Astrocyte of the cerebellum (primary cell): Measurements from ENCODE around the gene ARHGAP8.

Experiments
- DNase-seq: peaks from one replicate; pipeline ENCODE4 v3.0.0-alpha.2; 2011; ENCODE audit warnings: low read depth
- H3K4me3 ChIP-seq: 2 replicates; pipeline ENCODE4 v1.5.1; 2011; ENCODE audit warnings: mild to moderate bottlenecking, low read depth, low read length, moderate library complexity
- in situ Hi-C: cut with HindIII; loops from 2 replicates; pipeline ENCODE4 v1.10.0; 2017; ENCODE audit warnings: low sequenced_read_pairs
- TF ChIP-seq, protein P1 (sequence below): IDR thresholded peaks from 2 replicates; pipeline ENCODE4 v1.5.1; 2012; ENCODE audit warnings: low read length, low read depth, moderate library complexity, mild to moderate bottlenecking; ENCODE audit errors: missing control alignments

The ARHGAP8 gene

GRCh38 chr22:44786136-44786535, 33.8 kb downstream of the ARHGAP8 start:
- no peak for DNase-seq
- TF ChIP-seq, protein P1, sequence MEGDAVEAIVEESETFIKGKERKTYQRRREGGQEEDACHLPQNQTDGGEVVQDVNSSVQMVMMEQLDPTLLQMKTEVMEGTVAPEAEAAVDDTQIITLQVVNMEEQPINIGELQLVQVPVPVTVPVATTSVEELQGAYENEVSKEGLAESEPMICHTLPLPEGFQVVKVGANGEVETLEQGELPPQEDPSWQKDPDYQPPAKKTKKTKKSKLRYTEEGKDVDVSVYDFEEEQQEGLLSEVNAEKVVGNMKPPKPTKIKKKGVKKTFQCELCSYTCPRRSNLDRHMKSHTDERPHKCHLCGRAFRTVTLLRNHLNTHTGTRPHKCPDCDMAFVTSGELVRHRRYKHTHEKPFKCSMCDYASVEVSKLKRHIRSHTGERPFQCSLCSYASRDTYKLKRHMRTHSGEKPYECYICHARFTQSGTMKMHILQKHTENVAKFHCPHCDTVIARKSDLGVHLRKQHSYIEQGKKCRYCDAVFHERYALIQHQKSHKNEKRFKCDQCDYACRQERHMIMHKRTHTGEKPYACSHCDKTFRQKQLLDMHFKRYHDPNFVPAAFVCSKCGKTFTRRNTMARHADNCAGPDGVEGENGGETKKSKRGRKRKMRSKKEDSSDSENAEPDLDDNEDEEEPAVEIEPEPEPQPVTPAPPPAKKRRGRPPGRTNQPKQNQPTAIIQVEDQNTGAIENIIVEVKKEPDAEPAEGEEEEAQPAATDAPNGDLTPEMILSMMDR: no peak
- H3K4me3 ChIP-seq: no peak overlapping the region
- in situ Hi-C loops: no loop called here

- TF ChIP-seq, protein P1: no peak
- no peak overlapping the region for H3K4me3 ChIP-seq
- in situ Hi-C loops: no loop called here
- no peak for DNase-seq
These were observed 34.2 kb downstream of the ARHGAP8 start for GRCh38 chr22:44786610-44787009.

GRCh38 chr22:44787832-44788231, 35.5 kb downstream of the ARHGAP8 start:
- TF ChIP-seq, protein P1: no peak
- no peak overlapping the region for H3K4me3 ChIP-seq
- in situ Hi-C loops: no loop called here
- DNase-seq: no peak

DNA sequence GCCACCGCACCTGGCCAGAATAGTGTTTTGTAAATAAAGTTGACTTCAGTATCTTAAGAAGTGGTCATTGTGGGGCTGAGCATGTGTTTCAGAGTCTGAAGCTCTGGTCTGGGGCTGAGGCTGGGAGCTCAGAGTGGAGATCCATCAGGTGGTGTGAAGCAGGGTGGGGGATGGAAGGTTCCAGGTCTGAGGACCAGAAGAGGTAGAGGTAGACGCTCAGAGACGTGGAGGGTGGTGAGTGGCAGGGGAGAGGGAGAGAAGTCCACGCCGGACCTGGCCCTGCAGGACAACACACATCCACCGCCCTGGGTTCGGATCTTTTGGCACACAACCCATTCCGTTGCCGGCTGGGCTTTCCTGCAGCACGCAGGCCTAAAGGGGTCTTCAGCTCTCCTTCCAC, 40.7 kb downstream of the ARHGAP8 start:
- DNase-seq: no peak
- H3K4me3 ChIP-seq: no peak overlapping the region
- TF ChIP-seq, protein P1: no peak
- in situ Hi-C loops: no loop called here

- TF ChIP-seq, protein P1: no peak
- no peak overlapping the region for H3K4me3 ChIP-seq
- in situ Hi-C loops: no loop called here
- DNase-seq: no peak
These were observed 41.3 kb downstream of the ARHGAP8 start for GRCh38 chr22:44793506-44794172.

DNA sequence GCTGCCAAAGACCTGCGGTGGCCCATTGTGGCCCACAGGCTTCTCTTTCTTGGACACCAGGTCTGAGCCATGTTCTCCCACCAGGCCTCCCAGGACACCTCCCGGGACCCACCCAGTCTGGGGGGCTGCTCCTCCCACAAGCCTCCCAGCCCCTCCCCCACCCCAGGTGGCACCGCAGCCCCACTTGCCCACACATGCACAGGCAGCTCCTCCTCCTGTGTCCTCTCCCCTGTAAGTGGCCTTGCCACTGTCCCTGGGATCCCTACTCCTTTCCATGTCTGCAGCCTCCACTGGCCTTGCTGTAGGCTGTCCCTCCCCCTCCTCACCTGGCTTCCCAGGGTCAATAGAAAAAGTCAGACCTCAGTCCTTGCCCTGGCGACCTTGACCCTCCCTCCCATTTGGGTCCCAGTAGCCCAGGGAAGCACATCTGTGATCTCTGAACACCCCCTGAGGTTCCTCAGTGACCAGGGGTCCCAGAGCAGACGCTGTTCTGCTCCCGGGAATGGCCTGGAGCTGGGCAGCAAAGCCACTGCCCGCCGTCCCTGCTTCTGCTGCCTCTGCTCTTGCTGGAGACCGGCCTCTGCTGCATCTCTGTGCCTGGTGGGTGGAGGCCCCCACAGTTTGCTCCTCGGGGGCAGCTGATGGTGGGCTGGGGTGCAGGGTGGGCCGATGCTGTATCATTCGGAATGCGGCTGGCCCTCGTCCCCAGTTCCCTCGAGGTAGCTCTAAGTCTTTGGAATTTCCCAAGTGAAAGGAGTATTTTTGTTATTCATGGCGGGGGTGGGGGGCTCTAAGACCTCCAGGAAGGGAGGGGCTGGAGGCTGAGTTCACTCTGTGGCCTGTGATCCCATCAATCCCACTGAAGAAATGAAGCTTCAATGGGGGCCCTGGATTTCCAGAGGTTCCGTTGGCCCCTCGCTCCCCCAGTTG, 43.6 kb downstream of the ARHGAP8 start:
- in situ Hi-C loops: no loop called here
- no peak overlapping the region for H3K4me3 ChIP-seq
- no peak for DNase-seq
- TF ChIP-seq, protein P1: no peak
